ENCODE results near the gene ABLIM1. TPM values are rescaled to one million over a fixed set of nuclear protein-coding genes. Genes with fewer than 3 reads are reported as not detected.
A peak's percentile ranks its signal among the peaks of the same experiment; 100 is the strongest.

Gene ABLIM1
- total RNA-seq, 1 donor from 2014 or later: 87.7 TPM

DNA sequence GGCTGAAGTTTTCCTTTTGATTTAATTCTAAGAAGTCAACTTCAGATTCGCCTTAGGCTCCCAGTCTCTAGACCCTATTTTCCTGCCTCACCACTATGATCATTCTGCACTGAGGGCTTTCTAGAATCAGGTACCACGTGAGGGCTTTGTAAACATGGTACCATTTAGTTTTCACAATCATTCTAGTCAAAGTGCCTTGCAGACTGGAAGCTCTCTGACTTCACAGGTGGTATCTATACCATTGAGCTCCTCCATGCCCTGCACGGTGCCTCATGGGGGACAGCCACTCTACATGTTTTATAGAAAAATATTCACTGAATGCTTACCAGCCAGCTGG is 106.5 kb downstream of the ABLIM1 start:
- intact Hi-C loops (cut with DNase I): loop anchor here (1.0 to 5.0 kb wide), 4 partner anchors 81 to 577 kb away; no protein-coding TSS in a partner anchor
- Histone ChIP-seq H3K4me1 (peaks cover 0 to 2% of the 10 kb centered on the region in 2 donors), H3K27ac (no peak overlapping the region)

DNA sequence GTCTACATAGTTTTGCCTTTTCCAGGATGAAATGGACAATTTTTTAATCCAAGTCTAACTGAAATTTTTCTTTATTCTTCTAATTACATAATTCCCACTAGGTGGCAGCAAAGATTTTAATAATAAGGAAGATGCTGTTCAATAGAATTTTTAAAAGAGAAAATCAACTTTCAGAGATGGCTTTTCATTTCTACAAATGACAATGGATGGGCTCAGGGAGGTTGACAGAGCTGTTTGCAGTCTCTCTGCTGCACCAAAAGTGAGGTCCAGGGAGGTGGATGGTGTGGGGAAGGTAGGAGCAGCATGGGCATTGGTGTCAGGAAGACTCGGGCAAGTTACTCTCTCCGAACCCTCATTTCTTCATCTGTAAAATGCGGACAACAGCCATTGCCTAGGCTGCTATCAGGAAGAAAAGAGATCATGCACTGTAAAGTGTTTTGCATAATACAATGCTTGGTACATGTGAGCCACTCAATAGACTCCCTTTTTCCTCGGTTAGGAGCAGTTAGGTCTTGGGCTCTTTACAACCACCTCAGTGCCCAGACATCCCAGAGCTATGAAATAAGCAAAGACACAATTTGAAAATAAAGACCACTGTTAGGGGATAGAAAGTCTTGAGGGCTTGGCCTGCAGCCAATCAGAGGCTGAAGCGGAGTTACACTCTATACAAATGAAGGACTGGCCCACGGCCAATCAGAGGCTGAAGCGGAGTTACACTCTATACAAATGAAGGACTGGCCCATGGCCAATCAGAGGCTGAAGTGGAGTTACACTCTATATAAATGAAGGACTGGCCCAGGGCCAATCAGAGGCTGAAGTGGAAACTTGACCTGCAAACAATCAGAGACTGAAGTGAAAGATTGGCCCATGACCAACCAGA is 107.1 kb downstream of the ABLIM1 start:
- Histone ChIP-seq H3K4me1 (peaks cover 0 to 2% of the 10 kb centered on the region in 2 donors), H3K27me3 (no peaks in the 10 kb centered on the region), H3K9me3 (no peaks in the 10 kb centered on the region), H3K4me3 (peak overlapping the region; percentile 13 to 46), H3K36me3 (no peaks in the 10 kb centered on the region), H3K27ac (no peak overlapping the region)
- DNase-seq (ENCODE audit: low spot score in 2 of 2): no peak
- intact Hi-C loops (cut with DNase I): loop anchor here (1.0 to 5.0 kb wide), 5 partner anchors 81 to 578 kb away; no protein-coding TSS in a partner anchor
- peak; percentile 36 to 68 (median 45) for TF ChIP-seq CTCF (IDR thresholded peaks at IDR 0.05)

More for the DNA sequence above, 106.5 kb downstream of the ABLIM1 start:
- H3K36me3 ChIP-seq: no peaks in the 10 kb centered on the region
- no peaks in the 10 kb centered on the region for H3K27me3 ChIP-seq
- DNase-seq (ENCODE audit: low spot score in 2 of 2): no peak
- no peak for TF ChIP-seq CTCF (IDR thresholded peaks at IDR 0.05)
- H3K4me3 ChIP-seq: peak overlapping the region in 1 of 2 donors; percentile 13
- H3K9me3 ChIP-seq: no peaks in the 10 kb centered on the region

DNA sequence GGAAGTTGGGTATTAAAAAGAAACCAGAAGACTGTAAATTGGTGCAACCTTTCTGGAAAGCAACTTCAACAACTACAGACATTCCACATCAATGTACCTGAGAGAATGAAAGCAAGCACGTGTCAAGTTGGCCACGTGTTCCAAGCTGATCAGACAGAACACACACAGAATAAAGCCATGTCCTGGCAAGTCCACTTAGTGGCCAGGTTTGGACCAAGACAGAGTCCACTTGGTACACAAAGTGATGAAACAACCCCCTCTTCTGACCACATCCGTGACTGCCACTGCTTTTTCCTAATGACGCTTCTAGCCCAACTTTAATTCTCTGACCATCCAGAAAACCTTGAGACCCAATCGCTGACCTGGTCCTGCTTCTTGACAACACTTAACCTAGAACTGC is 109.4 kb downstream of the ABLIM1 start:
- no peak overlapping the region for H3K27ac ChIP-seq
- peak in 1 of 2 donors; percentile 67 for DNase-seq (ENCODE audit: low spot score in 2 of 2)
- H3K27me3 ChIP-seq: no peaks in the 10 kb centered on the region
- TF ChIP-seq CTCF (IDR thresholded peaks at IDR 0.05): peak; percentile 29 to 58 (median 56)
- no peaks in the 10 kb centered on the region for H3K36me3 ChIP-seq
- H3K9me3 ChIP-seq: no peaks in the 10 kb centered on the region
- H3K4me1 ChIP-seq: peaks cover 0 to 2% of the 10 kb centered on the region in 2 donors
- intact Hi-C loops (cut with DNase I): loop anchor here (1.0 kb wide), 1 partner anchor 77 kb away; no protein-coding TSS in a partner anchor
- H3K4me3 ChIP-seq: no peak overlapping the region

GRCh38 chr10:114547514-114547913 is 110.6 kb downstream of the ABLIM1 start:
- Histone ChIP-seq H3K27ac (no peak overlapping the region), H3K36me3 (no peaks in the 10 kb centered on the region), H3K27me3 (no peaks in the 10 kb centered on the region), H3K4me1 (peaks cover 0 to 2% of the 10 kb centered on the region in 2 donors), H3K9me3 (no peaks in the 10 kb centered on the region), H3K4me3 (no peak overlapping the region)
- intact Hi-C loops (cut with DNase I): no loop called here
- no peak for DNase-seq (ENCODE audit: low spot score in 2 of 2)
- no peak for TF ChIP-seq CTCF (IDR thresholded peaks at IDR 0.05)

DNA sequence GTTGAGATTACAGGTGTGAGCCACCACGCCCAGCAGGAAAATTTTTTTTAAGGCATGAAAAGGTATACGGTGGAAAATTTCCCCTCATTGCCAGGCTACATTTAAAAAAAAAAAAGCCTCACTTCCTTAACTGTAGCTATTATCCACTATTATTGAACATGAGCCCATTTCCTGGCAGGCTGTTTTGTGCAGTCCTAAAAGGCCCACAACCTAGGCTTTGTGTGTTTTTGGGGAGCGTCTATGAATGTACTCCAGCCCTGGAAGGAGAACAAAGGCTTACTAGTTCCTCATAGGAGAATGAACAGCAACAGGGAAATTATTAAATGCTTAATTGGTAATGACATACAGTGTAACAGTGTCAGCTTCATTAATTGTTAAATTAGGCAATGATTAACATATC is 111.0 kb downstream of the ABLIM1 start:
- intact Hi-C loops (cut with DNase I): no loop called here
- H3K9me3 ChIP-seq: no peaks in the 10 kb centered on the region
- DNase-seq (ENCODE audit: low spot score in 2 of 2): no peak
- peaks cover 0 to 2% of the 10 kb centered on the region in 2 donors for H3K4me1 ChIP-seq
- no peak for TF ChIP-seq CTCF (IDR thresholded peaks at IDR 0.05)
- H3K4me3 ChIP-seq: no peak overlapping the region
- H3K36me3 ChIP-seq: no peaks in the 10 kb centered on the region
- no peaks in the 10 kb centered on the region for H3K27me3 ChIP-seq
- H3K27ac ChIP-seq: no peak overlapping the region

All from ascending aorta (tissue), 2 donors.